ENCODE measurements around the gene HS6ST2.

GRCh38 chrX:132594129-132594528 is 364.3 kb downstream of the HS6ST2 start:
- TF ChIP-seq CTCF (IDR thresholded peaks at IDR 0.05) (no peak), POLR2AphosphoS5 (IDR thresholded peaks at IDR 0.05; ENCODE audit: low read depth, low read length) (no peak), TCF7L2 (IDR thresholded peaks at IDR 0.05; ENCODE audit: low read depth, low read length) (no peak)
